A549 (cell line): Measurements from ENCODE around the gene PALLD. TPM values are rescaled to one million over a fixed set of nuclear protein-coding genes. Genes with fewer than 3 reads are reported as not detected.

ENCODE experiments used
- ATAC-seq, 2 experiments: fragments of 200-7000 bp in 1 of 2; fragments of >200 bp in 1 of 2; cut with Nextera tagmentation in 1 of 2; cut with Tn5 transposase in 1 of 2; 3 replicates each; pipeline versions ENCODE4 v1.8.0 to v1.9.1; 2018 to 2020; ENCODE audit warnings: mild to moderate bottlenecking in 1 of 2, moderate library complexity in 1 of 2
- CTCF ChIA-PET: fragments of 300-600 bp; sonication (Branson Sonifier 250); formaldehyde crosslinking; extraction: SDS; loops from one replicate; lab custom pipeline; 2021; ENCODE audit warnings: antibody characterized with exemption, inconsistent platforms; lab: Yijun Ruan, JAX
- POLR2A ChIA-PET: fragments of 350-600 bp; formaldehyde crosslinking; extraction: SDS; loops from one replicate; lab custom pipeline; 2021; ENCODE audit warnings: antibody characterized with exemption, inconsistent platforms; lab: Yijun Ruan, JAX
- DNase-seq, 2 experiments: peaks; one replicate each; pipeline versions ENCODE4 v3.0.0 to v3.0.0-alpha.2; 2011 to 2016; ENCODE audit warnings: low read depth in 1 of 2, low spot score in 1 of 2
- FAIRE-seq: peaks from 2 replicates; lab custom pipeline; 2011; peaks lifted over from hg19 to GRCh38; lab: Jason Lieb, UNC
- H3K27ac ChIP-seq, 2 experiments: fragments of >200 bp; sonication (Bioruptor Twin); formaldehyde crosslinking; 3 replicates each; pipeline ENCODE4 v1.5.1; 2016 to 2017
- H3K4me1 ChIP-seq: fragments of >200 bp; sonication (Bioruptor Twin); formaldehyde crosslinking; 3 replicates; pipeline ENCODE4 v1.6.1; 2016
- H3K4me2 ChIP-seq: fragments of >200 bp; sonication (Bioruptor Twin); formaldehyde crosslinking; 3 replicates; pipeline ENCODE4 v1.6.1; 2016
- H3K4me3 ChIP-seq: fragments of >200 bp; sonication (Bioruptor Twin); formaldehyde crosslinking; 3 replicates; pipeline ENCODE4 v1.5.1; 2016
- H3K9me3 ChIP-seq: fragments of >200 bp; sonication (Bioruptor Twin); formaldehyde crosslinking; 3 replicates; pipeline ENCODE4 v1.6.1; 2016
- E2F6 ChIP-seq: IDR thresholded peaks from 2 replicates; pipeline ENCODE4 v1.6.1; 2012; ENCODE audit warnings: low read depth, borderline replicate concordance
- EHMT2 ChIP-seq: fragments of 200-600 bp; sonication (generic); IDR thresholded peaks from 2 replicates; pipeline ENCODE4 v1.6.1; 2016; ENCODE audit warnings: antibody characterized with exemption, low read depth, mild to moderate bottlenecking, moderate library complexity
- EP300 ChIP-seq, 2 experiments: fragments of >200 bp; sonication (Bioruptor Twin); formaldehyde crosslinking; IDR thresholded peaks; 2 replicates in 1 of 2; 3 replicates in 1 of 2; pipeline ENCODE4 v1.6.1; 2016 to 2017
- FOSB ChIP-seq: fragments of 250-450 bp; sonication (Bioruptor Pico); IDR thresholded peaks from 2 replicates; pipeline ENCODE4 v1.5.0; 2020; ENCODE audit warnings: mild to moderate bottlenecking, moderate library complexity
- HDAC2 ChIP-seq: fragments of 200-600 bp; sonication (generic); IDR thresholded peaks from 2 replicates; pipeline ENCODE4 v1.6.1; 2016
- HES2 ChIP-seq: fragments of >200 bp; sonication (Bioruptor Twin); formaldehyde crosslinking; IDR thresholded peaks from 2 replicates; pipeline ENCODE4 v1.6.1; 2016
- JUN ChIP-seq, 2 experiments: fragments of >200 bp; sonication (Bioruptor Twin); formaldehyde crosslinking; IDR thresholded peaks; 2 replicates in 1 of 2; 3 replicates in 1 of 2; pipeline ENCODE4 v1.6.1; 2016 to 2017
- KDM1A ChIP-seq: fragments of 200-600 bp; sonication (generic); IDR thresholded peaks from 2 replicates; pipeline ENCODE4 v1.6.1; 2016; ENCODE audit warnings: low read depth, mild to moderate bottlenecking
- MAFK ChIP-seq: fragments of 450-650 bp; IDR thresholded peaks from 2 replicates; pipeline ENCODE4 v1.6.1; 2014; ENCODE audit not compliant: partially characterized antibody
- MAZ ChIP-seq: fragments of 150-350 bp; IDR thresholded peaks from 2 replicates; pipeline ENCODE4 v1.6.1; 2014; ENCODE audit warnings: antibody characterized with exemption, low read depth, low read length, borderline replicate concordance
- MYC ChIP-seq: IDR thresholded peaks from 2 replicates; pipeline ENCODE4 v1.6.1; 2012; ENCODE audit warnings: mild to moderate bottlenecking, inconsistent platforms, low read length, improper control_type of control experiment, borderline replicate concordance
- NR3C1 ChIP-seq: fragments of >200 bp; sonication (Bioruptor Twin); formaldehyde crosslinking; IDR thresholded peaks from 3 replicates; pipeline ENCODE4 v1.6.1; 2017
- PHF8 ChIP-seq: fragments of 200-600 bp; sonication (generic); IDR thresholded peaks from 2 replicates; pipeline ENCODE4 v1.6.1; 2016; ENCODE audit warnings: low read depth, mild to moderate bottlenecking, antibody characterized with exemption, moderate library complexity, borderline replicate concordance
- RAD21 ChIP-seq, 2 experiments: fragments of >200 bp in 1 of 2; sonication (Bioruptor Twin) in 1 of 2; formaldehyde crosslinking in 1 of 2; IDR thresholded peaks in 1 of 2; conservative IDR thresholded peaks in 1 of 2; 2 replicates in 1 of 2; 3 replicates in 1 of 2; pipeline ENCODE4 v1.6.1; 2012 to 2018; ENCODE audit warnings: inconsistent platforms in 1 of 2
- RARB ChIP-seq: fragments of 250-450 bp; sonication (Bioruptor Pico); IDR thresholded peaks from 2 replicates; pipeline ENCODE4 v1.8.0; 2021; ENCODE audit warnings: mild to moderate bottlenecking, moderate library complexity
- RCOR1 ChIP-seq: fragments of 150-350 bp; IDR thresholded peaks from 2 replicates; pipeline ENCODE4 v1.6.1; 2014; ENCODE audit warnings: antibody characterized with exemption, low read length, low read depth
- SMC3 ChIP-seq: fragments of >200 bp; sonication (Bioruptor Twin); formaldehyde crosslinking; IDR thresholded peaks from 3 replicates; pipeline ENCODE4 v1.6.1; 2018; ENCODE audit warnings: inconsistent platforms
- TFCP2L1 ChIP-seq: fragments of 250-450 bp; sonication (Bioruptor Pico); IDR thresholded peaks from 2 replicates; pipeline ENCODE4 v1.5.0; 2021; ENCODE audit warnings: mild to moderate bottlenecking
- ZC3H11A ChIP-seq: fragments of 450-650 bp; IDR thresholded peaks from 2 replicates; pipeline ENCODE4 v1.6.1; 2014; ENCODE audit warnings: antibody characterized with exemption, mild to moderate bottlenecking
- ZFP36 ChIP-seq: fragments of 450-650 bp; IDR thresholded peaks from 2 replicates; pipeline ENCODE4 v1.6.1; 2014; ENCODE audit warnings: borderline replicate concordance; ENCODE audit not compliant: partially characterized antibody
- WGBS: methylation state at CpG from one replicate; pipeline ENCODE4 v1.1.6; 2017; ENCODE audit errors: missing lambda C conversion rate; 5-methylcytosine and 5-hydroxymethylcytosine counted together
- polyA plus RNA-seq, 4 experiments: library from polyadenylated mRNA; depleted of rRNA in 3 of 4; stranded (reverse); fragments of >200 nt; fragmentation: RNase III in 1 of 4; extraction: RNeasy Plus Mini Kit Qiagen cat#74134 plus additional on column Dnase treatment in 1 of 4; gene quantifications; 2 replicates in 3 of 4; 3 replicates in 1 of 4; pipeline ENCODE4 v1.2.3, GENCODE V29; 2011 to 2017
- TF ChIP-seq, protein P1 (sequence below): fragments of >200 bp; sonication (Bioruptor Twin); formaldehyde crosslinking; IDR thresholded peaks from 3 replicates; pipeline ENCODE4 v1.6.1; 2016

Gene PALLD
- polyA plus RNA-seq, 2 of the 4 experiments (the other 2 are of a cell fraction) = 88.8 to 113 TPM

GRCh38 chr4:168487282-168488035 is 9.4 kb upstream of the PALLD start (continued):
- TF ChIP-seq E2F6 (no peak), TFCP2L1 (CRISPR knock-in tag) (no peak), RARB (no peak), SMC3 (no peak; the same call in 2 of the 3 replicates), FOSB (CRISPR knock-in tag) (no peak)

- no peak for FAIRE-seq
- ATAC-seq = no peak
- peak overlapping the region; percentile 98 for H3K4me2 ChIP-seq
- no peaks in the 10 kb centered on the region; the same call in 2 of the 3 replicates for H3K9me3 ChIP-seq
- peak overlapping the region; percentile 92 to 98 for H3K27ac ChIP-seq
- WGBS = 0% methylated on average over 3 of the region's 3 CpGs
- peak overlapping the region; percentile 47 for H3K4me3 ChIP-seq
- CTCF ChIA-PET = interaction anchor here (1.3 kb wide), 1 partner anchor 171 kb away, joined by 3 read pairs; no protein-coding TSS in a partner anchor
- DNase-seq = no peak
- POLR2A ChIA-PET = interaction anchor here (0.9 kb wide), 1 partner anchor 9 kb away, joined by 3 read pairs; no protein-coding TSS in a partner anchor
- H3K4me1 ChIP-seq = peaks cover 34% of the 10 kb centered on the region
- TF ChIP-seq KDM1A (no peak), PHF8 (no peak), ZFP36 (no peak), JUN (IDR thresholded peaks at IDR 0.05) (no peak), RAD21 (conservative IDR thresholded peaks at IDR 0.05 in 1 of 2, IDR thresholded peaks at IDR 0.05 in 1 of 2) (no peak), NR3C1 (no peak), RCOR1 (no peak), TFCP2L1 (CRISPR knock-in tag) (no peak)
- TF ChIP-seq, protein P1, sequence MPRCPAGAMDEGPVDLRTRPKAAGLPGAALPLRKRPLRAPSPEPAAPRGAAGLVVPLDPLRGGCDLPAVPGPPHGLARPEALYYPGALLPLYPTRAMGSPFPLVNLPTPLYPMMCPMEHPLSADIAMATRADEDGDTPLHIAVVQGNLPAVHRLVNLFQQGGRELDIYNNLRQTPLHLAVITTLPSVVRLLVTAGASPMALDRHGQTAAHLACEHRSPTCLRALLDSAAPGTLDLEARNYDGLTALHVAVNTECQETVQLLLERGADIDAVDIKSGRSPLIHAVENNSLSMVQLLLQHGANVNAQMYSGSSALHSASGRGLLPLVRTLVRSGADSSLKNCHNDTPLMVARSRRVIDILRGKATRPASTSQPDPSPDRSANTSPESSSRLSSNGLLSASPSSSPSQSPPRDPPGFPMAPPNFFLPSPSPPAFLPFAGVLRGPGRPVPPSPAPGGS = no peak
Observed at GRCh38 chr4:168488869-168489274, 8.0 kb upstream of the PALLD start.

- no peak for ATAC-seq
- 12% methylated on average over 1 of the region's 1 CpG for WGBS
- peaks cover 36% of the 10 kb centered on the region for H3K4me1 ChIP-seq
- H3K4me3 ChIP-seq = peak overlapping the region; percentile 47
- CTCF ChIA-PET = no interaction called here
- TF ChIP-seq EHMT2 = no peak
- no peak for TF ChIP-seq E2F6
- no peak for TF ChIP-seq HDAC2
- TF ChIP-seq EP300 (IDR thresholded peaks at IDR 0.05) = no peak
- no peak for TF ChIP-seq MAZ
- TF ChIP-seq HES2 = no peak
- no peak for TF ChIP-seq MAFK
- TF ChIP-seq MYC = no peak
- TF ChIP-seq ZC3H11A = no peak
- TF ChIP-seq, all 56 proteins: peak for 0
- Histone ChIP-seq H3K4me2 (peak overlapping the region; percentile 98), H3K9me3 (no peaks in the 10 kb centered on the region; the same call in 2 of the 3 replicates), H3K27ac (peak overlapping the region; percentile 80 to 92)
- POLR2A ChIA-PET = interaction anchor here (0.9 kb wide), 2 partner anchors 9 to 10 kb away, joined by 3 to 7 read pairs; partner anchors contain the start of gene DDX60L
- FAIRE-seq (no peak), DNase-seq (no peak)
Observed at GRCh38 chr4:168489616-168490015, 7.2 kb upstream of the PALLD start.
